Astrocyte of the cerebellum (primary cell): ENCODE measurements around the gene CCNDBP1.
"Not testable (repeated sequence)": the region's sequence is repeated elsewhere in the genome, so short reads cannot be mapped to it uniquely, and the experiment has no call there.

Experiments
- DNase-seq: peaks from one replicate; pipeline ENCODE4 v3.0.0-alpha.2; 2011; ENCODE audit warnings: low read depth
- H3K4me3 ChIP-seq: 2 replicates; pipeline ENCODE4 v1.5.1; 2011; ENCODE audit warnings: mild to moderate bottlenecking, low read depth, low read length, moderate library complexity
- in situ Hi-C: cut with HindIII; loops from 2 replicates; pipeline ENCODE4 v1.10.0; 2017; ENCODE audit warnings: low sequenced_read_pairs
- TF ChIP-seq, protein P1 (sequence below): IDR thresholded peaks from 2 replicates; pipeline ENCODE4 v1.5.1; 2012; ENCODE audit warnings: low read length, low read depth, moderate library complexity, mild to moderate bottlenecking; ENCODE audit errors: missing control alignments

Gene CCNDBP1

DNA sequence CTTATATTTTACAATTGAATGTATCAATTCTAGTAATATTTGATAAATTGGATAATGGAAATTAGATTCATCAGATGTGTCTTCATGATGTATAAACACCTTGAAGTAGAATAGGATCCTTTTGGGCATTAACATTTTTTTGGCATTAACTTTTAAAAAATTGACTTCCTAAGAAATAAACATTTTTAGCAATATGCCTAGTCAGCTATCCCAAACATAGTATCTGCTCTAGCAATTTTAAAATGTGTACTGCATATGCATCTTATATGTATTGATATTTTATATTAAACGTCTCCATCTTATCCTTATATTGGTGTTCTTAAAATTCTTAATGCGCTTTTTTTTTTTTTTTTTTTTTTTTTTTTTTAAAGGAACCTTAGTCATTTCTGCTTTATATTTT is 8.5 kb downstream of the CCNDBP1 start:
- H3K4me3 ChIP-seq = no peak overlapping the region
- TF ChIP-seq, protein P1, sequence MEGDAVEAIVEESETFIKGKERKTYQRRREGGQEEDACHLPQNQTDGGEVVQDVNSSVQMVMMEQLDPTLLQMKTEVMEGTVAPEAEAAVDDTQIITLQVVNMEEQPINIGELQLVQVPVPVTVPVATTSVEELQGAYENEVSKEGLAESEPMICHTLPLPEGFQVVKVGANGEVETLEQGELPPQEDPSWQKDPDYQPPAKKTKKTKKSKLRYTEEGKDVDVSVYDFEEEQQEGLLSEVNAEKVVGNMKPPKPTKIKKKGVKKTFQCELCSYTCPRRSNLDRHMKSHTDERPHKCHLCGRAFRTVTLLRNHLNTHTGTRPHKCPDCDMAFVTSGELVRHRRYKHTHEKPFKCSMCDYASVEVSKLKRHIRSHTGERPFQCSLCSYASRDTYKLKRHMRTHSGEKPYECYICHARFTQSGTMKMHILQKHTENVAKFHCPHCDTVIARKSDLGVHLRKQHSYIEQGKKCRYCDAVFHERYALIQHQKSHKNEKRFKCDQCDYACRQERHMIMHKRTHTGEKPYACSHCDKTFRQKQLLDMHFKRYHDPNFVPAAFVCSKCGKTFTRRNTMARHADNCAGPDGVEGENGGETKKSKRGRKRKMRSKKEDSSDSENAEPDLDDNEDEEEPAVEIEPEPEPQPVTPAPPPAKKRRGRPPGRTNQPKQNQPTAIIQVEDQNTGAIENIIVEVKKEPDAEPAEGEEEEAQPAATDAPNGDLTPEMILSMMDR = no peak
- in situ Hi-C loops = loop anchor here (5.0 kb wide), 2 partner anchors 51 to 94 kb away; no protein-coding TSS in a partner anchor
- no peak for DNase-seq

DNA sequence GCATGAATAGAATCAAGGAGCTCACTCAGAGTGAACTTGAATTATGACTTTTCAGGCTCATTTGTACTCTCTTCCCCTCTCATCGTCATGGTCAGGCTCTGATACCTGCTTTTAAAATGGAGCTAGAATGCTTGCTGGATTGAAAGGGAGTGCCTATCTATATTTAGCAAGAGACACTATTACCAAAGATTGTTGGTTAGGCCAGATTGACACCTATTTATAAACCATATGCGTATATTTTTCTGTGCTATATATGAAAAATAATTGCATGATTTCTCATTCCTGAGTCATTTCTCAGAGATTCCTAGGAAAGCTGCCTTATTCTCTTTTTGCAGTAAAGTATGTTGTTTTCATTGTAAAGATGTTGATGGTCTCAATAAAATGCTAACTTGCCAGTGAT is 9.6 kb downstream of the CCNDBP1 start:
- H3K4me3 ChIP-seq = no peak overlapping the region
- TF ChIP-seq, protein P1 = no peak
- in situ Hi-C loops = loop anchor here (5.0 kb wide), 2 partner anchors 52 to 93 kb away; no protein-coding TSS in a partner anchor
- no peak for DNase-seq

DNA sequence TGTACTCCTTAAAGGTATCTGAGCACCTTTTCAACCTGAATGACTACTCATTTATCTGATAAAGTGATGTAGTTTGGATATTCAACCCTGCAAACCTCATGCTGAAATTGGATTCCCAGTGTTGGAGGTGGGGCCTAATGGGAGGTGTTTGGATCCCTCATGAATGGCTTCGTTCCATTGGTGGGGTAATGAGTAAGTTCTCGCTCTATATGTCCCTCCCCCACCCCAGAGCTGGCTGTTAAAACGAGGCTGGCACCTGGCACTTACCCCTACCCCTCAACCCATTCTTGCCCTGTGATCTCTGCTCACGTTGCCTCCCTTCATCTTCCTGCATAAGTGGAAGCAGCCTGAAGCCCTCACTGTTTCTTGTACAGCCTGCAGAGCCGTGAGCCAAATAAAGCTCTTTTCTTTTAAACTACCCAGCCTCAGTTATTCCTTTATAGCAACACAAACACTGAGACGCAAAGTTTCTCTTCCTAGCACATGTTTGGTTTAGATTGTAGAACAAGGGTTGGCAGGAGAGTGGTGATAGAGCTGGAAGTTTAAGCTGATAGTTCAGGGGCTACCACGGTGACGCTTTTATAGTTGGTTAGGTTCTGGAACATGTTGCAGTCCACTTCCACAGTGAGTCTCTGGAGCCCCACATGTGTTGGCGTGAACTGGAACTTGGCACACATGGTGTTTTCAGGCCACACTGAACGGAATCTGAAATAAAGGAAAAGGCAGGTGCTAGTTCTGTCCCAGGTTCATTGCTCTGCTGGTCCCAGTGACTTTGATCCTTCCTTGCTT is 11.8 kb downstream of the CCNDBP1 start:
- TF ChIP-seq, protein P1 = no peak
- no peak overlapping the region for H3K4me3 ChIP-seq
- in situ Hi-C loops = no loop called here
- no peak for DNase-seq

DNA sequence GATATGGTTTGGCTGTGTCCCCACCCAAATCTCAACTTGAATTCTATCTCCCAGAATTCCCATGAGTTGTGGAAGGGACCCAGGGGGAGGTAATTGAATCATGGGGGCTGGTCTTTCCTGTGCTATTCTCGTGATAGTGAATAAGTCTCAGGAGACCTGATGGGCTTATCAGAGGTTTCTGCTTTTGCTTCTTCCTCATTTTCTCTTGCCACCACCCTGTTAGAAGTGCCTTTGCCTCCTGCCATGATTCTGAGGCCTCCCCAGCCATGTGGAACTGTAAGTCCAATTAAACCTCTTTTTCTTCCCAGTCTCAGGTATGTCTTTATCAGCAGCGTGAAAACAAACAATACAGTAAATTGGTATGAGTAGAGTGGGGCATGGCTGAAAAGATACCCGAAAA is 12.6 kb downstream of the CCNDBP1 start:
- H3K4me3 ChIP-seq, DNase-seq, in situ Hi-C loops: not testable (repeated sequence)

DNA sequence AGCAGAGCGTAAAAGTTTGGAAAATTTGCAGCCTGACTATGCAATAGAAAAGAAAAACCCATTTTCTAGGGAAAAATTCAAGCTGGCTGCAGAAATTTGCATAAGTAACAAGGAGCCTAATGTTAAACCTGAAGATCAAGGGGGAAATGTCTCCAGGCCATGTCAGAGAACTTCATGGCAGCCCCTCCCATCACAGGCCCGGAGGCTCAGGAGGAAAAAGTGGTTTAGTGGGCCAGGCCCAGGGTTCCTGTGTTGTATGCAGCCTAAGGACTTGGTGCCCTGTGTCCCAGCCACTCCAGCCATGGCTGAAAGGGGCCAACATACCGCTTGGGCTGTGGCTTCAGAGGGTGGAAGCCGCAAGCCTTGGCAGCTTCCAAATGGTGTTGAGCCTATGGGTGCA is 13.4 kb downstream of the CCNDBP1 start:
- H3K4me3 ChIP-seq, DNase-seq, in situ Hi-C loops: not testable (repeated sequence)

DNA sequence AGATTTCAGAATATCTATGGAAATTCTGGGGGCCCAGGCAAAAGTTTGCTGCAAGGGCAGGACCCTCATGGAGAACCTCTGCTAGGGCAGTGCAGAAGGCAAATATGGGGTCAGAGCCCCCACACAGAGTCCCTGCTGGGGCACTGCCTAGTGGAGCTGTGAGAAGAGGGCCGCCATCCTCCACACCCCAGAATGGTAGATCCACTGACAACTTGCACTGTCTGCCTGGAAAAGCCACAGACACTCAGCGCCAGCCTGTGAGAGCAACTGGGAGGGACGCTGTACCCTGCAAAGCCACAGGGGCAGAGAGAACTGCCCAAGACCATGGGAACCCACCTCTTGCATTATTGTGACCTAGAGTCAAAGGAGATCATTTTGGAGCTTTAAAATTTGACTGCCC is 13.8 kb downstream of the CCNDBP1 start:
- no peak for DNase-seq
- TF ChIP-seq, protein P1 = no peak
- in situ Hi-C loops = no loop called here
- no peak overlapping the region for H3K4me3 ChIP-seq

DNA sequence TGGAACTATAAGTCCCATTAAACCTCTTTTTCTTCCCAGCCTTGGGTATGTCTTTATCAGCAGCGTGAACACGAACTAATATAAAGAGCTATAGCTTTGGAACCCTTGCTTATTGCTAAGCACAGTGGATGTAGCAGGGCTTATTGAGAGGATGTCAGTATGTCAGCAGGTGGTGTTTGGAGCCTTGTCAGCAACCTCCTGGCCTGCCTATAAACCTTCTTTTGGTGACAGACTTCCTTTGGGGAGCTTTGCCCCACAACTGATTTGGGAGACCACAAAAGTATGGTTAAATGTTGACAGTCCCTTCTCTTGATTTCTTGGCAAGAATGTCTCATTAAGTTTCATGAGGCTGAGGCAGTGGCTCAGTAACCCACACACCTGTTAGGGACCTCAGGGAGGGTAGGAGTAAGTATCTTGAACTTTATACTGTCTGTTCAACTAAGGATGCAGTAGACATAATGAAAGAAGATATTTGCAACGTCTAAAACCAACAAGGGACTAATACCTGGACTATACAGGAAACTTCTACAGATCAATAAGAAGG is 14.8 kb downstream of the CCNDBP1 start:
- no peak for DNase-seq
- TF ChIP-seq, protein P1 = no peak
- in situ Hi-C loops = no loop called here
- H3K4me3 ChIP-seq = no peak overlapping the region
